Subcutaneous abdominal adipose tissue (tissue), 5 donors: Measurements from ENCODE around the gene IRGC.

ENCODE experiments used
- H3K27ac ChIP-seq: one replicate; pipeline ENCODE4 v1.7.0; 2013; ENCODE audit warnings: low read depth, mild to moderate bottlenecking, inconsistent platforms, low read length, moderate library complexity
- H3K27me3 ChIP-seq, 5 donors: one replicate each; pipeline ENCODE4 v1.7.0; 2013; ENCODE audit warnings: low read length in 5 of 5, inconsistent platforms in 1 of 5; ENCODE audit not compliant: control insufficient read depth in 5 of 5, insufficient read depth in 4 of 5
- H3K36me3 ChIP-seq, 5 donors: one replicate each; pipeline ENCODE4 v1.7.0; 2013; ENCODE audit warnings: low read length in 5 of 5; ENCODE audit not compliant: control insufficient read depth in 5 of 5, insufficient read depth in 5 of 5
- H3K4me1 ChIP-seq, 5 donors: one replicate each; pipeline ENCODE4 v1.7.0; 2013; ENCODE audit warnings: low read length in 5 of 5, mild to moderate bottlenecking in 3 of 5, moderate library complexity in 1 of 5; ENCODE audit not compliant: control insufficient read depth in 5 of 5, insufficient read depth in 5 of 5
- H3K4me3 ChIP-seq, 5 donors: one replicate each; pipeline ENCODE4 v1.7.0; 2013; ENCODE audit warnings: low read length in 5 of 5, low read depth in 1 of 5
- H3K9ac ChIP-seq, 5 donors: one replicate each; pipeline ENCODE4 v1.7.0; 2013; ENCODE audit warnings: low read length in 5 of 5, mild to moderate bottlenecking in 4 of 5, moderate library complexity in 3 of 5
- H3K9me3 ChIP-seq, 5 donors: one replicate each; pipeline ENCODE4 v1.7.0; 2013; ENCODE audit warnings: low read length in 5 of 5; ENCODE audit not compliant: control insufficient read depth in 5 of 5
- donor health status: healthy.
- donor health status: healthy.
- donor health status: healthy.
- donor health status: healthy.
- donor health status: healthy.

Gene IRGC

GRCh38 chr19:43749152-43749551, 33.3 kb downstream of the IRGC start:
- no peaks in the 10 kb centered on the region for H3K27me3 ChIP-seq
- no peak overlapping the region for H3K4me3 ChIP-seq
- H3K36me3 ChIP-seq = peaks cover 8 to 64% (median 57%) of the 10 kb centered on the region in 5 donors
- H3K9ac ChIP-seq = no peak overlapping the region
- no peaks in the 10 kb centered on the region for H3K9me3 ChIP-seq
- peaks cover 0 to 21% (median 14%) of the 10 kb centered on the region in 5 donors for H3K4me1 ChIP-seq
- H3K27ac ChIP-seq = no peak overlapping the region

- Histone ChIP-seq H3K27me3 (no peaks in the 10 kb centered on the region), H3K9ac (no peak overlapping the region), H3K4me3 (no peak overlapping the region), H3K36me3 (peaks cover 8 to 58% (median 51%) of the 10 kb centered on the region in 5 donors), H3K27ac (no peak overlapping the region), H3K9me3 (no peaks in the 10 kb centered on the region), H3K4me1 (peaks cover 0 to 21% (median 14%) of the 10 kb centered on the region in 5 donors)
These were observed 34.0 kb downstream of the IRGC start for GRCh38 chr19:43749898-43750297.

DNA sequence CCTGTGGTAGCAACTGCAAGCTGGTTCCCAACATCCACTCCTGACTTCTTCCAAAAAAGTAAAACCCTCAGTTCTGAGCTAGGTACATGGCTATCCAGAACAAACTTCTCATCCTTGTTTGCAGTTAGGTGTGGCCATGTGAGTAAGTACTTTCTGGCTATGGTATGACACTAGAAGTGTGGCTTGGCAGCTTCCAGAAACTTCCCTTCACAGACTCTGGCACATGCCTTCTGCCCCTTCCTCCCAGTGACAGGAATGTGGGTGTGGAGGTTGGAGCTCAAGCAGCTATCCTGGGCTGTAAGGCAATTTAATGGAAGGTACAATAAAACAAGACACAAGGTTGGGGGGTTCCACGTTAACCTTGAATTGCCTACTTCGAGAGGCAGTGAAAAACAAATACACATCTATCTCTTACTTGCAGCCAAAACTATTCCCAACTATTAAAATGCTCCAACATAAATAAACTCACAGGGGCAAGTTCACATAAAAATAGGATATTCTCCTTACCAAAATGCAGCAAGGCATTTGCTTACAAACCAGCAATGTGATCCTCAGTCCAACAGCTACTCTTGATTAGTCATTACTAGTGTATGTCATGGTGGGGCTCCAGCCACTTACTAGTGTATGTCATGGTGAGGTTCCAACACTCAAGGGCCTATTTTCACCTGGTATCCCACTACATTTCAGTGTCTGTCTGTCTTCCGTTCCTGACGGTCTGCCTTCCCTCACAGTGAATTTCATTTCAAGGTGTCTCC, 35.8 kb downstream of the IRGC start:
- no peak overlapping the region for H3K27ac ChIP-seq
- H3K36me3 ChIP-seq = peaks cover 5 to 45% (median 40%) of the 10 kb centered on the region in 5 donors
- no peaks in the 10 kb centered on the region for H3K27me3 ChIP-seq
- H3K4me1 ChIP-seq = peaks cover 4 to 38% (median 25%) of the 10 kb centered on the region in 5 donors
- H3K4me3 ChIP-seq = no peak overlapping the region
- H3K9me3 ChIP-seq = no peaks in the 10 kb centered on the region
- no peak overlapping the region for H3K9ac ChIP-seq

DNA sequence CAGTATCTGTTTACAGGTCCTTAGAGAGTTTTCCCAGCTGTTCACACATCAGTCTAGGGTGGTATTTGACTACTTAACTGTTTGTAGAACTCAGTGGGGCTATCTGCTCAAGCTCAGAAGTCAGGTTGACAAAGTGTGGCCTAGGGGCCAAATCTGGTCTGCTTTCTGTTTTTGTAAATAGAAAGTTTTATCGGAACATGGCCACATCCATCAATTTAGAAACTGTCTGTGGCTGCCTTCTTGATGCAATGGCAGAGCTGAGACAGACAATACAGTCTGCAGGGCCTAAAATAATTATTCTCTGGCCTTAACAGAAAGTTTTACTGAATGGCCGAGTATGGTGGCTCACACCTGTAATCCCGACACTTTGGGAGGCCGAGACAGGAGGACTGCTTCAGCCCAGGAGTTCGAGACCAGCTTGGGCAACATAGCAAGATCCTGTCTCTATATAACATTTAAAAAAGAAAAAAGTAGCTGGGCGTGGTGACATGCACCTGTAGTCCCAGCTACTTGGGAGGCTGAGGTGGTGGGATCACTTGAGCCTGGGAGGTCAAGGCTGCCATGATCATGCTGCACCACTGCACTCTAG, 36.5 kb downstream of the IRGC start:
- no peak overlapping the region for H3K4me3 ChIP-seq
- no peaks in the 10 kb centered on the region for H3K27me3 ChIP-seq
- H3K27ac ChIP-seq = no peak overlapping the region
- H3K36me3 ChIP-seq = peaks cover 5 to 38% (median 33%) of the 10 kb centered on the region in 5 donors
- no peaks in the 10 kb centered on the region for H3K9me3 ChIP-seq
- H3K4me1 ChIP-seq = peaks cover 4 to 38% (median 26%) of the 10 kb centered on the region in 5 donors
- H3K9ac ChIP-seq = no peak overlapping the region

DNA sequence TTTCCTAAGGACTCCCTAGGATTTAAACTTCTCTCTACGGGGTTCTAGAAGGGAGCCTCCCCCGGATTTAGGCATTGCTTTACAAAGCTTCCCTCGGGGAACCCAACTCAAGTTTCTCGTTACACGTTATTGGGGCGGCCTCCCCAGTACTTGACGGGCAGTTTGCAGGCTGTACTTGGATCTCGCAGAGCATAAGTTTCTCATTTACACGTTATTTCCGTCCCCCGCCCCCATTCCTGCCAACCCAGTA, 38.3 kb downstream of the IRGC start:
- no peaks in the 10 kb centered on the region for H3K27me3 ChIP-seq
- peak overlapping the region; percentile 96 for H3K27ac ChIP-seq
- H3K9me3 ChIP-seq = no peaks in the 10 kb centered on the region
- H3K9ac ChIP-seq = peak overlapping the region; percentile 68 to 90 (median 86)
- H3K4me1 ChIP-seq = peaks cover 4 to 38% (median 28%) of the 10 kb centered on the region in 5 donors
- peak overlapping the region; percentile 79 to 89 (median 81) for H3K4me3 ChIP-seq
- peaks cover 5 to 20% (median 15%) of the 10 kb centered on the region in 5 donors for H3K36me3 ChIP-seq

GRCh38 chr19:43754503-43755255, 38.8 kb downstream of the IRGC start, which contains the start of gene SMG9:
SMG9 (minus strand) TSS chr19:43754962; CDS start chr19:43750741, 4,221 bp downstream.
- no peaks in the 10 kb centered on the region for H3K9me3 ChIP-seq
- H3K36me3 ChIP-seq = peaks cover 3 to 15% (median 10%) of the 10 kb centered on the region in 5 donors
- no peaks in the 10 kb centered on the region for H3K27me3 ChIP-seq
- peak within 1 kb of the TSS; percentile 79 to 92 (median 81) for H3K4me3 ChIP-seq
- H3K9ac ChIP-seq = peak within 1 kb of the TSS; percentile 81 to 90 (median 86)
- peaks cover 4 to 38% (median 28%) of the 10 kb centered on the region in 5 donors for H3K4me1 ChIP-seq
- peak within 1 kb of the TSS; percentile 96 for H3K27ac ChIP-seq

GRCh38 chr19:43755256-43755801, 39.5 kb downstream of the IRGC start:
- H3K36me3 ChIP-seq = peaks cover 0 to 9% (median 4%) of the 10 kb centered on the region in 5 donors
- H3K9me3 ChIP-seq = no peaks in the 10 kb centered on the region
- H3K4me1 ChIP-seq = peaks cover 4 to 38% (median 28%) of the 10 kb centered on the region in 5 donors
- H3K9ac ChIP-seq = peak overlapping the region; percentile 81 to 90 (median 86)
- peak overlapping the region; percentile 79 to 92 (median 81) for H3K4me3 ChIP-seq
- peak overlapping the region; percentile 96 for H3K27ac ChIP-seq
- H3K27me3 ChIP-seq = no peaks in the 10 kb centered on the region

GRCh38 chr19:43759515-43759914, 43.6 kb downstream of the IRGC start:
- Histone ChIP-seq H3K4me3 (no peak overlapping the region), H3K9me3 (no peaks in the 10 kb centered on the region), H3K27me3 (no peaks in the 10 kb centered on the region), H3K4me1 (peaks cover 4 to 30% (median 16%) of the 10 kb centered on the region in 5 donors), H3K27ac (no peak overlapping the region), H3K36me3 (no peaks in the 10 kb centered on the region), H3K9ac (no peak overlapping the region)

DNA sequence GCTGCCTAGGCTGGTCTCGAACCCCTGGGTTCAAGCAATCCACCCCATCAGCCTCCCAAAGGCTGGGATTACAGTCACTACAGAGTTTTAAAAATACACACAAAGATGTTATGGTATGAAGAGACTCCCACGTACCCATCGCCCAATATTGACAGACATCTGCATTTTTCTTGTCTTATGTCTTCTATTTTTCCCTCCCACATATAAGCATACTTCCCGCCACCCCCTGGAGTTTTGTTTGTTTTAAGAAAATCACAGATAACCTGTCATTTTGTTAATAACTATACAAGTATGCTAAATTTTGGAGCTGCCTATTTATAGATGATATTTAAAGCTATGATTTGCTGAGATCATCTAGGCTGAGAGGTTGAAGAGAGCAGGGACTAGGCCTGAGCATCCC, 45.1 kb downstream of the IRGC start:
- Histone ChIP-seq H3K9me3 (no peaks in the 10 kb centered on the region), H3K9ac (no peak overlapping the region), H3K4me3 (no peak overlapping the region), H3K4me1 (peaks cover 4 to 28% (median 14%) of the 10 kb centered on the region in 5 donors), H3K27ac (no peak overlapping the region), H3K36me3 (no peaks in the 10 kb centered on the region), H3K27me3 (peaks cover 0 to 4% (median 0%) of the 10 kb centered on the region in 5 donors)
